Stromal cell of bone marrow (primary cell): ENCODE measurements around the gene NPIPB8.
"Not testable (repeated sequence)": the region's sequence is repeated elsewhere in the genome, so short reads cannot be mapped to it uniquely, and the experiment has no call there.

Experiments used
- DNase-seq: peaks from one replicate; pipeline ENCODE4 v3.0.0-alpha.2; 2012; ENCODE audit warnings: low read depth

NPIPB8 gene

DNA sequence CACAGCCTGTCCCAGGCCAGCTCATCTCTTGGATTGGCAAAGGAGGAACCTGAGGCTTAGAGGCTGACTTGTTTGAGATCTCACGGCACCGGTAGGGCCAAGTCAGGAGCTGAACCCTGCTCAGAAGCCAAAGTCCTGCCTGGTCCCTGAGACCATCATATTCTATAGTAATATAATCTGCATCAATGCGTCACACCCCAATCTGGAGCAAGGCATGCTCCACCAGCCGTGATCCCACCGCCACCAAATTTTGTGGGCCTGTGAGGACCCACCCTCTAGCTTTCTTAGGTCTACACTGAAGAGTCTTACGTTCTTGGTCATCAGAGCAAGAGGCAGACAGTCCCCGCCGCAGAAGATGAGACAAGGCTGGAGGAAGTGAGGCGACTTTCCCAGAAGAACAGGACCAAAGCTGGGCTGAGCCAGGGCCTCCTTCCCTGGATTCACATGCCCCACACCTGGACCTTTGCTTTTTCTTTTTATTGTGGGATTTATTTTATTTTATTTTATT, 30.7 kb upstream of the NPIPB8 start:
- DNase-seq, result no peak

DNA sequence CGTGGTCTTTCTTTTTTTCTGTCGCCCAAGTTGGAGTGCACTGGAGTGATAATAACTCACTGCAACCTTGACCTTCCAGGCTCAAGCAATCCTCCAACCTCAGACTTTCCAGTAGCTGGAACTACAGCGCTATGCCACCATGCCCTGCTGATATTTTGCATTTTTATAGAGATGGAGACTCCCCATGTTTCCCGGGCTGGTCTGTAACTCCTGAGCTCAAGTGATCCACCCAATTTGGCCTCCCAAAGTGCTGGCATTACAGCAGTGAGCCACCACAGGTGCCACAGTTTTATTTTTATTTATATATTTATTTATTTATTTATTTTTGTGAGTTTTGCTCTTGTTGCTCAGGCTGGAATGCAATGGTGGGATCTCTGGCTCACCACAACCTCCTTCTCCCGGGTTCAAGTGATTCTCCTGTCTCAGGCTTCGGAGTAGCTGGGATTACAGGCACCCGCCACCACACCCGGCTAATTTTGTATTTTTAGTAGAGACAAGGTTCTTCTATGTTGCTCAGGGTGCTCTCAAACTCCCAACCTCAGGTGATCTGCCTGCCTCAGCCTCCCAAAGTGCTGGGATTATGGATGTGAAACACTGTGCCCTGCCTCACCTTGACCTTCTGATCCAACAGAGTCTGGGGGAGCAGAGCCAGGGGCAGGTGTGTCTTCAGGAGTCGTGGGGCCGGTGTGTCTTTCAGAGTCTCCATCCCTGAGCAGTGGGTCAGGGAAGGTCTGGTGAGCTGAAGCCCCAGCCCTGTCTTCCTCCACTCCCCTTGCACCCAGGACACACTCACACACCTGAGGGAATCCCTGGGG, 30.0 kb upstream of the NPIPB8 start:
- DNase-seq, result not testable (repeated sequence)

DNA sequence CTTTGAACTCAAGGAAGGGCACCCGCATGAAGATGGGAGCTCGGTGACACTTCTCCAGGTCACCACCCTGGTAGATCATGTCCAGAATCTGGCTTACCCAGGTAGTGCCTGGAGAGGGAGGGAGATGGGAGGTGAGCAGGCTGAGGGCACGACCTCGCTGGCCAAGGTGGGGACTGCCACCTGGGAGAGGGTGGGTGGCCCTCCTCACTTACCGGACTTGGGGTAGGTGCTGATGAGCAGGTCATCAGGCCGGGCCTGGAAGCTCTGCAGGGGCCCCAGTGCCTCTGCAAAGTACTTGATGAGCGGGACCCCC, 29.4 kb upstream of the NPIPB8 start:
- not testable (repeated sequence) for DNase-seq

DNA sequence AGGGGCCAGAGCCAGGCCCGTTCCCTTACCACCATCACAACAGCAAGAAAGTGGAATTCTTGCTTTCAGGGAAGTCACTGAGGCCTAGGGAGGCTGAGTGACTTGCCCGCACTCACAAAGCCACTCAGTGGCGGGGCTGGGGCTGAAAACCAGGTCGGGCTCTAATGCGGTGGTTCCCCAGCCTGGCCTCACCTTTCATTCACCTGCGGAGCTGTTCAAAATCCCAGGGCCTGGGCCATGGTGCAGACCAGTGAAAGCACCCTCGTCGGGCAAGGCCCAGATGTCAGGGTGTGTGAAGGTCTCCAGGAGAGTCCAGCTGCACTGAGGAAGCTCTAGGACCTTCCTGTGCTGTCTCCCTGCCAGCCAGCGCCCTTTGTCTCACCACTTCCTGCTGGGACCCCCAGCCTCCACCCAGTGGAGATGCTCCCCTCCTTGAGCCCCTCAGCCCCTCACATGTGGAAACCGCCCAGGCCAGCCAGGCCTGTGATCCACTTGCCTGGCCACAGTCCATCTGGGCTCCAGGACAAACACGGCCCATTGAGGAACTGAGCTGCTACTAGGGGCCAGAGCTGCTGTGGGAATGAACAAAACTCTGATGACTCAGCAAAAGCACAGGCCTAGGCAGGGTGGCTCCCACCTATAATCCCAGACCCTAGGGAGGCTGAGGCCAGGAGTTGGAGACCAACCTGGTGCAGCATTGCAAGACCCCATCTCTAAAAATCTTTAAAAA, 28.8 kb upstream of the NPIPB8 start:
- DNase-seq, result not testable (repeated sequence)

DNA sequence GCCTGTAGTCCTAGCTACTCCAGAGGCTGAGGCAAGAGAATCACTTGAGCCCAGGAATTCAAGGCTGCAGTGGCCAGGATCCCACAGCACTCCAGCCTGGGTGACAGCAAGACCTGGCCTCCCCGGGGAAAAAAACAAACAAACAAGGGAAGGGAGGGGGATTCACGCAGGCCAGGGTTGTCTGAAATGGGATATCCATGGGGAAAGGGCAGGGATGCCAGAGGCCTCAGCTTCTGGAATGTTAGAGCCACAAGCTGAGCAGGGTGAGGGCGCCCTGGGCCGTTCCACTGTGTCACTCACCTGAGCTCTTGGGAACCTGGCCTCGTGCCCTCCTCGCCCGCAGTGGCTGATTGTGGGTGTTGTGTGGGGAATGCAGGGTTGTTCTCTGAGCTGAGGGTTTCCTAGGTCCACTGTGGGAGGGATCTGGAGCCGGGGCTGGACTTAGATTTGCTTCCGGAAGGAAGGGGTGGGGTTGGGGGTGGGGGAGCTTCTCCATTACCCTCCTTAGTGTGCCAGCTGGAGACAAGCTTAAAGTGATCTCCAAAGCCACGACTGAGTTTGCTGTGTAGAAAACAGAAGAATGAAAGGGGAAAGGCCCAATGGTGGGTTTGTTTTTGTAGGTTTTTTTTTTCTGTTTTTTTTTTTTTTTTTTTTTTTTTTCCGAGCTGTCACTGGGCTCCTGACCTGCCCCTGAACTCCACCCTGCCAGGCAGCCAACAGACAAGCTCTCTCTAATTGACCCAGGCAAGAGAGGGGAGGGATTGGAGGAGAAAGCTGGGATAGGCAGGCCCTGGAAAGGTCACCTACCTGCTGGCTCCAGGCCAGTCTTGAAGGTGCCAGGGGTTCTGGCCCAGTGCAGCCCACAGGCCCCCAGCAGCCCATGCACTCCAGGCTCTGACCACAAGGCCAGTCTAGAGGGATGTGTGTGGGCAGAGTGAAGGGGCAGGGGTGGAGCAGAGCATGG, 28.0 kb upstream of the NPIPB8 start, which contains the start of gene SULT1A1:
TSS of gene SULT1A1 (minus strand) at position 414 of the 964 bp plus-strand sequence. CDS start 1,189 bp downstream, outside the sequence.
- DNase-seq, result no peak

DNA sequence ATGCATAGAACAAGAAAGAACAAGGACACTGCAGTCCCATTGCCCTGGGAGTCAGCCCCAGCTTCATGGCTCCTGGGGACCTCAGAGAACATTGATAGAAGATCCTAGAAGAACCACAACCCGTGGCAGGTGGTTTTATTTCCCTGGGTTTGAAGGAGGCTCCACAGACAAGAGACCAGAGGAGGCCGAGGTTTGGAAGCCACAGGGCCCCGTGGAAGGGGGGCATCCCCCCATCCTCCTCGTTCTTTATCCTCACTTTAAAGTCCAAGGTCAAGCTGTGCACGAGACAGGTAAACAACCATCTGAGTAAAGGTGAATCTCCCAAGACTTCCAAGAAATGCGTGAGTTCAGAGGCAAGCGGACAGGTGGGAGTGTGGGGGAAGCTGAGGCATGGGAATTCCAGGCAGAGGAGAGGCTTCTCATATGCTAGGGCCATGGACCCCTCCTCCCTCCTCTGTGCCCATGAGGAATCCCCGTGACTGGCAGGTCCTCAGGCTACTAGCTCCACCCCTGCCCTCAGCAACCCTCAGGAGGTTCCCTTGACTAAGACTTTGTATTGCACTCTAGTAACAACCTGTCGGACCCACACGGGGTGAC, 27.2 kb upstream of the NPIPB8 start:
- no peak for DNase-seq

DNA sequence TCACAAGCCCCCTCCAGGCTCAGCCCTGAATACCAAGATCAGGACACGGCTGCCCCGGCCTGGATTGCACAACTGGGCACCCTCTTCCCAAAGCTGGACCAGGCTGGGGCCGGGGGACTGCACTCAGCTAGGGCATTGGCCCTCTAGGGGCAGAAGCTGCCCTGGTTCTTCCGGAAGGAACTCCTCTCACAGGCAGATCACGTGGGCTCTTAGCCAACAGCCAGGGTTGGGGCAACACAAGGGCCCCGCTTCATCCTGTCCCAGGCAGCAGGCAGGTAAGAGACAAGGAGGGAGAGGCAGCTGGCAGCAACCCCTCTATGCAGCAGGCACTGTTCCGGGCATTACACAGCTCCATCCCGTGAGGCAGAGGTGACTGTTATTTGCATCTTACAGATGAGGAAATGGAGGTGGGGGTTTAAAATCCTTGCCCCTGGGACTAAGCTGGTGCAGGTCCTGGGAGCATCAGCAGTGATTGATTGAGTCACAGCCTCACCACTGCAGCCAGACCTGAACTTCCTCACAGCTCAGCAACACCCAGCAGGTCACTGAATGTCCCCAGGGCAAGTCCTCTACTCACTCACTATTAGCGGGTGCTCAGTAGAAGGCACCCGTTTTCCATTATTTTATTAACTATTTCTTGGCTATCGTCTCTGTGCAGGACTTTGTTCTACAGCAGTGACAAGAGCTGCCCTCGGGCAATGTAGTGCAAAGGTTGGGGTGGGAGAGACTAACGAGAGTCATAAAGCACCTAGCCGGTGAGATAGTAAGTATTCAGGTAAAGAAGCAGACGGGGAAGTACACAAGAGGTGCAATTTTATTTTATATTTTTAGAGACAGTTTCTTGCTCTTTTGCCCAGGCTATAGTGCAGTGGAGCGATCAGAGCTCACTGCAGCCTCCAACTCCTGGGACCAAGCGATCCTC, 25.2 kb upstream of the NPIPB8 start:
- DNase-seq, result not testable (repeated sequence)

DNA sequence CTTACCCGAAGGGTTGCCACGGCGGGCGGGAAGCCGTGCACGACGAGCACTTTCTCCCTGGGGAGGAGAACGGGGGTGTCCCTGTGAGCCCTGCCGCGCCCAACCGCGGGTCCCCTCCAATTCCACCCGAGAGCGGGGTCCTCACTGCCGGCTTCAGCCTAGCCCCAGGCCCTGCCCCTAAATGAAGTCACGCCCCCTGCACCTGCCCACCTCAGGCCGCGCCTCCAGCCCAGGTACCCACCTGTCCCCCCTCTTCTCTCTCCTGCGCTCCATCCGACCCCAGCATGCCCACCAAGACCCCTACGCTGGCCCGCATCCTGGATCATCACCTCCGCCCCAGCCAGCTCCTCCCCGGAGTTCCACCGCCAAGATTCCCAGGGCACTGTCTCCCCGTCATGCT, 24.0 kb upstream of the NPIPB8 start:
- DNase-seq, result not testable (repeated sequence)

DNA sequence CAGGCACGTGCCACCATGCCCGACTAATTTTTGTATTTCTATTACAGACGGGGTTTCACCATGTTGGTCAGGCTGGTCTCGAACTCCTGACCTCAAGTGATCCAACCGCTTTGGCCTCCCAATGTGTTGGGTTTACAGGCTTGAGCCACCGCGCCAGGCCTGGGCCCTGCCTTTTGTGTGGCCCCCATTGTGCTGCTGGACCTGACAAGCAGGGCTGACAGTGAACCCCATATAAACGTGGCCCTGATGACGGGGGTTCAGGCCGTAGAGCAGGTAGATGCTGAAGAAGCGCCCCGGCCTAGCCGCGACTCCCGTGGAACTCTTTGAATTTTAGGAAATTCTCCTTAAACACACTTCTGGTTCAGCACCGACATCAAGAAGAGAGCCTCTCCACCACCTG, 23.3 kb upstream of the NPIPB8 start:
- DNase-seq, result not testable (repeated sequence)

DNA sequence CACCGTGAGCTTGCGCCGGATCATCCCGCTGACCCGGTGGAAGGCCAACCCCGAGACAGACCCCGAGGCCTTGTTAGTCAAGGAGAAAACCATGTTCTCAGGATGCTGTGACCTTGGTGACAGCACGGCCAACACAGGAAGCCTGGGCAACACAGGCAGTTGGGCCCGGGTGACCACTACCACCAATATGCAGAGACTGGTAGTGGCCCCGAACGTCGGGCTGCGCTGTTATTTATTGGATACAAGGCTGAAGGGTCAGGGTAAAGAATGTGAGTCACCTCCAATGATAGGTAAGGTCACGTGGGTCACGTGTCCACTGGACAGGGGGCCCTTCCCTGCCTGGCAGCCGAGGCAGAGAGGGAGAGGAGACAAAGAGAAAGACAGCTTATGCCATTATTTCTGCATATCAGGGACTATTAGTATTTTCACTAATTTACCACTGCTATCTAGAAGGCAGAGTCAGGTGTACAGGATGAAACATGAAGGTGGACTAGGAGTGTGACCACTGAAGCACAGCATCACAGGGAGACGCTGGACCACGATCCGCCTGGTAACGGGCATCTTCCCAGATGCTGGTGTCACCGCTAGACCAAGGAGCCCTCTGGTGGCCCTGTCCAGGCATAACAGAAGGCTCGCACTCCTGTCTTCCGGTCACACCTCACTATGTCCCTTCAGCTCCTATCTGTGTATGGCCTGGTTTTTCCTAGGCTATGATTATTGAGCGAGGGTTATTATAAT, 22.2 kb upstream of the NPIPB8 start:
- peak; percentile 9 for DNase-seq

DNA sequence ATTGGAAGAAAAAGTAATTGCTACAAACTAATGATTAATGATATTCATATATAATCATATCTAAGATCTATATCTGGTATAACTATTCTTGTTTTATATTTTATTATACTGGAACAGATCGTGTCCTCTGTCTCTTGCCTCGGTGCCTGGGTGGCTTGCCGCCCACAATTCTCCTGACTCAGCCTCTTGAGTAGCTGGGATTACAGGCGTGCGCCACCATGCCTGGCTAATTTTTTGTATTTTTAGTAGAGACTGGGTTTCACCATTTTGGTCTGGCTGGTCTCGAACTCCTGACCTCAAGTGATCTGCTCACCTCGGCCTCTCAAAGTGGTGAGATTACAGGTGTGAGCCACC, 21.7 kb upstream of the NPIPB8 start:
- DNase-seq, result not testable (repeated sequence)

DNA sequence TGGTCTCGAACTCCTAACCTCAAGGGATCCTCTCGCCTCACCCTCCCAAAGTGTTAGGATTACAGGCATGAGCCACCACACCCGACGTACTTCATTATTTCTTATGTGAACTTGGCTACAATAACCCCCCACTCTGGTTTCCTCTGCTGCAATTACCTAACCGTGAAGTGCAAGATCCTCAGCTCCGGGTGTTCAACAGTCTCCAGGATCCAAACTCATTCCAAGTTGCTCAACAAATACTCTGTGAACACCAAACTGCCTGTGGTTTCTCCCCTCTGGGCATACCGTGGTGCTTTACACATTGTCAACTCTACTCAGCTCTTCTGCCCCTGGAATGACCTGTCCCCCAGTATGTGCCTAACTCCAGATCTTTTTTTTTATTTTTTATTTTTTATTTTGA, 21.2 kb upstream of the NPIPB8 start:
- DNase-seq, result no peak

DNA sequence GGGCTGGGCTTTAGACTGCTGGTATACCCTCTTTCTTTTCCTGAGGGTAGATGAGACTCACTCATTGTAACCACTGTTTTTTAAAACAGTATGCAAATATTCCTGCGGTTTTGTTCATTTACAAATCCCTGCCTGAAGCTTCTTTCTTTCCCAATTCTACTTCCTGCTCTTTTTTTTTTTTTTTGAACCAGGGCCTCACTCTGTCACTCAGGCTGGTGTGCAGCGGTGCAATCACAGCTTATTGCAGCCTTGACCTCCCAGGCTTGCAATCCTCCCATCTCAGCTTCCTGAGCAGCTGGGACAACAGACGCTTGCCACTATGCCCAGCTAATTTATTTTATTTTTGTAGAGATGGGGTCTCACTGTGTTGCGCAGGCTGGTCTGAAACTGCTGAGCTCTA, 20.0 kb upstream of the NPIPB8 start:
- no peak for DNase-seq

DNA sequence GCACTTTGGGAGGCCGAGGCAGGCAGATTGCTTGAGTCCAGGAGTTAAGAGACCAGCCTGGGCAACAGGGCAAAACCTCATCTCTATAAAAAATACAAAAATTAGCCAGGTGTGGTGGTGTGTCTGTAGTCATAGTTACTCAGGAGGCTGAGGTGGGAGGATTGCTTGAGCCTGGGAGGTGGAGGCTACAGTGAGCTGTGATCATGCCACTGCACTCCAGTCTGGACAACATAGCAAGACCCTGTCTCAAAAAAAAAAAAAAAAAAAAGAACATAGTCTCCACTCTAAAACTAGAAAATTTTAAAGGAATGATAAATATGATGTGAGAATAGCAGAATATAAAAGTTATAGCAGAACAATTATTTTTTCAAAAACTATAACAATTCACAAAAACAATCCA, 17.5 kb upstream of the NPIPB8 start:
- not testable (repeated sequence) for DNase-seq

DNA sequence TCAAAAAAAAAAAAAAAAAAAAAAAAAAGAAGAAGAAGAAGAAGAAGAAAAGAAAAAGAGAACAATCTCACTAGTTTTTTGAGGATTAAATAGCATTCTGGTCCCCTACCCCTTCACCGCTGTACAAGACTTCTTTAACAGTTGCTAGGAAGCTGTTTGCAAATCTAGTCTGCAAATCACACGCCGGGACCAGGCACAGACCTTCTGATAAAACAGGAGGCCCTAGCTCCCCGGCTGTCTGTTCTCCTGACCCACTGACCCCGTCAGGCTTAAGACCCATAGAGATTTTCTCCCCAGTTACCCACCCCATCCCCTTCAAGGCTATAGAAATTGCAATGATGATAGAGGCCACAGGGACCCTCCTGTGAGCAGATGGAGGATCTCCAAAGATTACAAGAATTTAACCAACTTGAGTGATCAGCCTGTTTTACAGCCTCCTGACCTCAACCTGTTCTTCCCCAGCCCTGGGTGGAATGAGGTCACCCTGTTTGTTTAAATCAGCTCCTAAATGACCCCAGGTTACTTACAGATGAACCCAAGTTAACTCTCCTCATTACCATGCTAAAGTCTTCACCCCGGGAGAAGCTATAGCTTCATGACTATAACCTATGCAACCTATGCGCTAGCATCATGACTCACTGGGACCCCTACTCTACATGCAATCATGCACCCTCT, 16.2 kb upstream of the NPIPB8 start:
- no peak for DNase-seq

DNA sequence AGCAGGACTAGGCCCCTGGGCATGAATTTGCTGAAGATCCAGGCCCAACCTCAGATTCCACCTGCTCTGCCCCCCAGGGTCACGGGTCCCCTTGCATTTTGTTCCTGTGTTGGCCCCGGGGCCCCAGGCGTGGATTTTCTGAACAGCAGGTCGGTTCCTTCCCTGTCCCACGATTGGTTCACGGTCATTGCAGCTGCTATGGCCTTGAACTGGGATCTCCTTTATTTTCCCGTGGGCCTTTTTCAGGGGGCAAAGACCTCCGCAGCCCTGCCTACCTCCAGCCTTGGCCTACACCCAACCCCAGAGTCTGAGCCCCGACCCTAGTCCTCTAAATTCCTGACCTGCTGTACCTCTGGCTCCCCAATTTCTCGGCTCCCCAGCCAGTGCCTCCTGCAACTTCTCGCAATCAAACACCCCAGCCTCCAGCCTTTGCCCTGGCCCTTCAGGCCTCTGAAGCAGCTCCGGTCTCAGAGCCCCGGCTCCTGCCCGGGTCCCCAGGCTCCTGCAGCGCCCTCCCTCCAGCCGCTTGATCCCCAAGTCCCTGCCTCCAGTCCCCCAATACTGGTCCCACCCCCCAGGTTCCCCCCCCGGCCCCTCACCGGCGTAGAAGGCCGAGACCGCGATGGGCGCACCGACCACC, 15.2 kb upstream of the NPIPB8 start:
- DNase-seq, result not testable (repeated sequence)

DNA sequence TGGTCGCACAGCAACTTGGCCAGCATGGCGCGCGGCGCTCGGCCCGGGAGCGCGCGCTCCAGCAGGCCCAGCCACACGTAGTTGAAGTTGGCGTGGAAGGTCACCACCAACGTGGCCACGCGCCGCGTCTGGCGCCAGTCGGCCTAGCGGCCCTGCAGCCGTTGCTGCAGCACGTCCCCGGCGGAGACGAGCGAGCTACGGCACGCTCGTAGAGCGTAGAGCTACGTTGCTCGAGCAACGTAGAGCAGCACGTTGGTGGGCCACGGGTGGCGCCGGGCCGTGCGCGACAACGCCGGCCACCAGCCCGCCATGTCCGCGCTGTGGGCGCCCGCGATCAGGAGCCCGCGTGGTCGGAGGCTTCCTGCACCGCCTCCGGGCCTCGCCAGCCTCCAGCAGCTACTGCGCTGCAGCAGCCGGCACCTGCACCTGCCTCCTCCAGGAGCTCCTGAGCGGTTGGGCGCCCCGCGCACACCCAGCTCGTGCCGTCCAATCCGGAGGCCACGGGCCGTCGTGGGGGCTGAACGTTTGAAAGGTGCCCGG, 14.6 kb upstream of the NPIPB8 start:
- no peak for DNase-seq

DNA sequence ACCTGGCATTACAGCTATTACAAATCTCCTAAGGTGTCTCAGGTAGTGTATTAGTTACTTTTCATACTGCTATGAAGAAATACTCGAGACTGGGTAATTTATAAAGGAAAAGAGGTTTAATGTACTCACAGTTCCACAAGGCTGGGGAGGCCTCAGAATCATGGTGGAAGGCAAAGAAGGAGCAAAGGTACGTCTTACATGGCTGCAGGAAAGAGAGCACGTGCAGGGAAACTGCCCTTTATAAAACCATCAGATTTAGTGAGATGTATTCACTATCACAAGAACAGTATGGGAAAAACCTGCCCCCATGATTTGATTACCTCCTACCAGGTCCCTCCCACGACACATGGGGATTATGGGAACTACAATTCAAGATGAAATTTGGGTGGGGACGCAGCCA, 7.0 kb upstream of the NPIPB8 start:
- DNase-seq, result not testable (repeated sequence)
